GM19099 (cell line): ENCODE results near the gene IGFL4.

Source experiments
- POLR2A ChIP-seq: IDR thresholded peaks from 3 replicates; pipeline ENCODE4 v1.6.1; 2011; ENCODE audit warnings: low read depth; ENCODE audit not compliant: insufficient read length; ENCODE audit errors: extremely low read depth

The IGFL4 gene

DNA sequence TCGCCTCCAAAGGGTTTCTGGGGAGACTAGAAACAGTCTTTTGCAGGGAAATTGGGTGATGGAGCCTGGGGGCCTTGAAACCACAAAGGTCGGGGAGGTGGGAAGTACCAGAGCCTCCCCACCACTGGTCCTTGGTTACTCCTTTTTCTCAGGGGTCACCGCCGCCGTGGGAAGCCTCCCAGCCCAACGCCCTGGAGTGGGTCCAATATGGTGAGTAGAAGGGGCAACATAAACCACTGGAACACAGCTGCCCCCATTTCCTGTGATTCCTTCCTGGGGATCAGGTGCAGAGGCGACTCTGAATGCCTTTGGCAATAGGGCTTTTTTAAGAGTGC lies 23.7 kb downstream of the IGFL4 start:
- no peak for TF ChIP-seq POLR2A

DNA sequence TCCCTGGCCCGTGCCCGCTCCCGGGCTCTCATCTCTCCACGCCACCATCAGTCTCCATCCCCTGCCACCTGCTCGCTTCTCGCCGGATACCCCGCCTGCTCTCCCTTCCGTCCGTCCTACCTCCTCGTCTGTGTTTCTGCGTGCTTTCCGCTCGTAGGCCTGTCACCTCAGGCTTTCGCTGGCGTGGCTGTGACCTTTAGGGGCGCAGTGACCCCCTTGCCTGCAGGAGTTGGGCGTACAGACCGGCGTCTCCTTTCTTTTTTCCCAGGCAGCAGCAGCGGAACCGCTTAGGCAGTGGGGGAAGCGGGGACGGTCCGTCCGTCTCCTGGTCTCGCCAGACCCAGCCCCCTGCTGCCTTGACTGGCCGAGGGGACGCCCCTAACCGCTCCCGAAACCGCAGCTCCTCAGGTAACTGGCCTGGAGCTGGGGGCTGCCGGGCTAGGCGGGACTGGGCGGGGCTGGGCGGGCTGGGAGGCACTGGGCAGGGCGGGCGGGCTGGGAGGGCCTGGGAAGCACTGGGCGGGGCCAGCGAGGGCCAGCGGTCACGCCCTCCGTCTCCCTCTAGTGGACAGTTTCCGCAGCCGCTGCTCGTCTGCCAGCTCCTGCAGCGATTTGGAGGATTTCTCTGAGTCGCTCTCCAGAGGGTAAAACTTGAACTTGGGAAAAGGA lies 24.2 kb downstream of the IGFL4 start:
- TF ChIP-seq POLR2A = no peak

DNA sequence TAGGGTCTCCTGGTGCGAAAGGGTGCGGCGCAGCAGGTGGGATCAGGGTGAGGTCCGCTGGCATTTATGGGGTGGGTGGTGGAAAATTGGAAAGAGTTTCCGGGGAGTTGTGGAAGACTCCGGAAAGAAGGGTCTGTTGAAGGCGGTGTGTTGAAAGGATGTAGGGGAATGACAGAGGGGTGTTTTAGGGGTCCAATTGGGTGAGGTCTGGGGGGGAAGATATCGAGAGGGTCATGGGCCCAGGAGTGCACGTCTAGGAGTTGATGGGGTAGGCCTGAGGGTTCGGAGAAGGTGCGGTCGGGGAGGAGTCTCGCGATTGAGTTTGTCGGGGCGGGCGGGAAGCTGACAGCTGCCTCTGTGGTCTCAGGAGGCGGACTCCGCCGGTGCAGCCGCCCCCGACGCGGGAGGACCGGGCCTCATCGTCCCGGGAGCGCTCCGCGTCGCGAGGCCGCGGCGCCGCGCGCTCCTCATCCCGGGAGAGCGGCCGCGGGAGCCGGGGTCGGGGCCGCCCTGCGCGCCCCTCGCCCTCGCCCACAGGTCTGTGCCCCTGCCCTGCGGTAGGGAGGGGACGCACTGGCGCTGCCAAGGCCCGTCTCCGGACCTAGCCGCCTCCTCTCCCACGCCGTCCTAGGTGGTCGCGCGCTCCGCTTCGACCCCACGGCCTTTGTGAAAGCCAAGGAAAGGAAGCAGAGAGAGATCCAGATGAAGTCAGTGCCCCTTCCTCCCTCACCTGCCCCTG lies 24.9 kb downstream of the IGFL4 start:
- TF ChIP-seq POLR2A = no peak

DNA sequence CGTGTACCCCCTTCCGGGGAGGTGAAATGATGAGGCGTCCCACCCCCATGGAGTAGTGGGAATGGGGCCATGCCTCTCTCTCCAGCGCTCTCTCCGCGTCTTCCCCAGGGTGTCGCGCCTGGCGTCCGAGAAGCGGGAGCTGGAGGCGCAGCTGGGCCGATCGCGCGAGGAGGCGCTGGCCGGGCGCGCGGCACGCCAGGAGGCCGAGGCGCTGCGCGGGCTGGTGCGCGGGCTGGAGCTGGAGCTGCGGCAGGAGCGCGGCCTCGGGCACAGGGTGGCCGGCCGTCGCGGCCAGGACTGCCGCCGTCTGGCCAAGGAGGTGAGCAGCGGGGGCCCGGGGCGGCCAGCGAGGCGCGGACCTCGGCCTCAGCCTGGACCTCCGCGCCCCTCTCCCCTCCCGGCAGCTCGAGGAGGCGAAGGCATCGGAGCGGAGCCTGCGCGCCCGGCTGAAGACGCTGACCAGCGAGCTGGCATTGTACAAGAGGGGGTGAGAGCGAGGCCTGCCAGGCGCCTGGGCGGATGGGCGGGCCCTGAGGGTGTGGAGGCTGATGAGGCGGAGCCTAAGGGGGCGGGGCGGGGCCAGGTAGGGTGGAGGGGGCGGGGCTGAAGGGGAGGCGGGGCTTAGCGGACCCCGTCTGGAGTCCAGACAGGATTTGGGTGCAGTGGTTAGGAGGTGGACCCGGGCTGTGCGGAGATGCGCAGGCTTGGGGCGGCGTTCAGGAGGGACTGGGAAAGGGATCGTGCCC lies 25.7 kb downstream of the IGFL4 start:
- no peak for TF ChIP-seq POLR2A

DNA sequence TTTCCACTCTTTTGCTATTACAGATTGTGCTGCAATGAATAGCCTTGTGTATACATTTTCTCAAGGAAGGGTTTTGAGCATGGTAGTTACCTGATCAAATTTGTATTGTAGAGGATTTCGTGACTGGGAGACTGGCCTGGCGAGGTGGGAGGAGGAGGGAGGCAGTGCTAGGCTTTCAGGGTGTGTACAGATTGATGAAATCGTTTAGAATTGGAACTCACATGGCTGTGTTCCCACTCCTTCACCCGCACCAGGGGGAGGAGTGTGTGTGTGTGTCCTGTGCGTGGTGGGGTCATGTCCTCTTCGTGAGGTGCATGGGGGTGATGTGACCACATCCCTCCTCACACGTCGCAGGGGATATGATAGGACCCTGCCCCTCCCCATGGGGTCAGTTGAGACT lies 26.3 kb downstream of the IGFL4 start:
- TF ChIP-seq POLR2A = no peak

DNA sequence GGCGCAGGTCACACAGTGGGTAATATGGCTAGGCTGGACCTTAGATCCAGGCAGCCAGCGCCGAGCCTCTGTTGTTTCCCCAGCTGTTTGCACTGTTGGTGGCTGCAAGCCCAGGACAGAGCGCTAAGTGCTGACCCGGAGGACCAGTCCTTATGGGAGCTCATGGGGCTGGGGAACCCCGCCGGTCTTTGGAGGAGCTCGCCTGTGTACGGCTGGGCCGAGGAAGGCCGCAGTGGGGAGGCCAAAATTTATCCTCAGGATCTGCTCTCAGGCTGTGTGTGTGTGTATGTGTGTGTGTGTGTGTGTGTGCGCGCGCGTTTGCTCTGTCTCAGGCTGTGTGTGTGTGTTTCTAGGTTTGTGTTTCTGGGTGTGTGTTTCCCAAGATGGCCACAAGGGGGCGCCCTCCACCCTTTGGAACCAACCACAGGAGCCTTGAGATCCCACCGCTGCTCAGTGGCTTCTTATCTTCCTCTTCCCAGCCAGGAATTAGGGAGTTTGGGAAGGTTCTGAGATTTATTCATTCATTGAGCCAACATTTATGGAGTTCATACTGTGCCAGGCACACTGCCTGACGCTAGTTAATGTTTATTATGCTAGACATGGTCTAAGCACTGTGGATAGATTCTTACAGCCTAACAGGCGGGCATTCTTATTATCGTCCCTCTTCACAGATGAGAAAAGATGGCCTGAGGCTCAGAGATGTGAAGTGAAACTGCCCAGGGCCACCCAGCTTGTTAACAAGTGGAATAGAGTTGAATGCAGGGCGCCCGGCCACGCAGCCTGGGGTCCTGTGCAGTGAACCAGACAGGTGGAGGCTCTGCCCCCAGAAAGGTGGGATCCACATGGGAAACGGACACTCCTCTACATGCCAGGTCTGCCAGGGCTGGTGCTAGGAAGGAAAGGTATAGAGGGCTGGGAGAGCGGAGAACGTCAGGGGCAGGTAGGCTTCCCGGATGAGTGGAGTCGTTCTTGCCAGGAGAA lies 31.0 kb downstream of the IGFL4 start:
- TF ChIP-seq POLR2A = no peak

DNA sequence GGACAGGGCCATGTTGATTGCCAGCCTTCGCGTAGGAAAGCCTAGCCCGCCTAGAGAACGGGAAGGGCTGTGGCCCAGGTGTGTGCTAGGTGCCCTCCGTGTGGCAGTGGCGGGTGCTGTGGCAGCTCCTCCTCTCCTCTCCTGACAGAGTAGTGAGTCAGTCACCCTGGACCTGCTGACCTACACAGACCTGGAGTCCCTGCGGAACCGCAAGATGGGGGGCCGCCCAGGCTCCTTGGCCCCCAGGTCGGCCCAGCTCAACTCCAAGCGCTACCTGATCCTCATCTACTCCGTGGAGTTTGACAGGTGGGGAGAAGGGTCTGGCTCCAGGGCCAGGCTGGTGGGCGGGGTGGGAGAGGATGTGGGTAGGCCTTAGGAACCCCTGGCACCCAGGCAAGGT lies 34.4 kb downstream of the IGFL4 start:
- TF ChIP-seq POLR2A = no peak

DNA sequence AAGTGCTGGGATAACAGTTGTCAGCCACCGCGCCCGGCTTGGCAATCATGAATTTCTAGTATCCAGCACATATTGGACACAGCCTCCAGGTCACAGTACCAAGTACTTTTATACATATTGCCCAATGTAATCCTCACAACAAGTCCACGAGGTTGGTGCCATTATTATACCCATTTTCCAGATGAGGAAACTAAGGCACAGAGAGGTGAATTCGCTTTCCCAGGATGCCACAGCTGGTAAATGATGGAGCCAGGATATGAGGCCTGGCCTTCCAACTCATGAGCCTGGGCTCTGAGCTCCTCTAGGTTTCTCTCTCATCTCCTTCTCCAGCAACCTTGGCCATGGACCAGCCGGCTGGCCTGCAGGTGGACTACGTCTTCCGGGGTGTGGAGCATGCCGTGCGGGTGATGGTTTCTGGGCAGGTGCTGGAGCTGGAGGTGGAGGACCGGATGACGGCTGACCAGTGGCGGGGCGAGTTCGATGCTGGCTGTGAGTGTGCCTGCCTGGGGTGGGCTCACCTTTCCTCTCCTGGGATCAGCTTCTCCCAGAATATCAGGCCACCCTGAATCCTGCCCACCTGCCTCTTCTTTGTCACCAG lies 38.0 kb downstream of the IGFL4 start:
- TF ChIP-seq POLR2A = no peak

DNA sequence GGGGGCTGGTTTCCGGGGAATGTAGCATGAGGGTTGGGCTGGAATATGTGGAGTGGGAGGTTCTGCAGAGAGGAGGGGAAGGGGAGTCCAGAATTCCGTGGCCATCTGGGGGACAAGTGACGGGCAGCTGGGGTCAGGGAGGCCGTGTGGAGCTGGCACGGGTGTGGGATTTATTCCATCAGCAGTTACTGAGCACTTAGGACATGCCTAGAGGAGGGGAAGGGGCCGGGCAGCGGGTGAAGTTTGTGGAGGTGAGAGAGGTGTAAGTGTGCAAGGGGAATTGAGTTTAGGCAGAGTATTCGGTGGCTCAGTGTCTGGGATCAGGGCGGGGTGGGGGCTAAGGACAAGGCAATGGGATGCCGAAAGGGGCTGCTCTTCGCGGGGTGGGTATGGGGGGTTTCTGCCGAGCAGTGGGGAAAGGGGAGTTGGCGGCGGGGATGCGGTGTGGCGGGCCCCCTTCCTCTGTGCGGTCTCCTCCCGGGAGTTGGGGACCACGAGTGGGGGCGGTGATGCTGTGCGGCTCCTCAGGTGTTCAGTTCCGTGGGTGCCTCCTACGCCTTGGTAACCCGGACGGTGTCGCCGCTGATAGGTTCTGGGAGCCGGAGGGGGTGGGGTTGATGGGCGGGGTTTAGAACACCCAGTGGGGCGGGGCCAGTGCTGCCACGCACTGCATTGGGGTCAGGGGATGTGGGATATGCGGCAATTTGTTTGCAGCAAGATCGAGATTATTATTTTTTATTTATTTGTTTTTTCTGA lies 40.1 kb downstream of the IGFL4 start:
- TF ChIP-seq POLR2A = no peak

DNA sequence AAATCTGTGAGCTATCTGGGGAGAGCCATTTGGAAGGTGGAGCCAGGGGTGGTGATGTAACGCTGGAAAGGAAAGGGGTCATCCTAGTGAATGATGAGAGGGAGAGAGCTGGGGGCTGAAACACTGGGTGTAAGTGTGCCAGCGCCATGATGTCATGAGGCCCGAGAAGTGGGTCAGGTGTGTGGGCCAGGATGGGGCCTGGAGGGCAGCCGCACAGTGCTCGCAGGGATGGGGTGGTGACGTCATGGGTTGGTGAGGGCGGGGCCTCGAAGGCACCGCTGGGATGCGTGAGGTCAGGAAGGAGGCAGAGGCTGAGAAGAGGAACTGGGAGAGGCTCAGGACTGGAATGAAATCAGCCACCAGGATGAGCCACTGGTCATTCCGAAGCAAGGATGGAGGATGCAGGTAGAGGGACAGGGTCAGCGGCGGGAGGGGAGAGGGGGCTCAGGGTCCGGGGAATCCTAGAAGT lies 41.1 kb downstream of the IGFL4 start:
- no peak for TF ChIP-seq POLR2A

DNA sequence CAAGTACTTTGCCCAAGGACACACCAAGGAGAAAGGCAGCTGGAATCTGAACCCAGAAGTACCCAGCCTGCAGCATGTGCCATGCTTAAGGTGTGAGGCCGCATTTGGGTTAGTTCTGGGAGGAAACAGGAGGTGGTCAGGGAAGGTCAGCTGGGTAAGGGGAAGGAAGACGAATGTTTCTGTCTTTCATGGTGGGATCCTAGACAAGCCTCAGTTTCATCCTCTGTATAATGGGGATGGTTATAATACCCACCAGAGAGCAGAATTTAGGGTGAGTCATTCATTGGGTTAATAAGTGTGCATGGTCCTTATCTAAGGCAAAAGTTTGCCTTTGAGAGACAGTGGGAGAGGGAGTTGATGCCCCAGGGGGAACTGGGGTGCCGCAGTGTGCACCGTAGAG lies 42.0 kb downstream of the IGFL4 start:
- TF ChIP-seq POLR2A = no peak

DNA sequence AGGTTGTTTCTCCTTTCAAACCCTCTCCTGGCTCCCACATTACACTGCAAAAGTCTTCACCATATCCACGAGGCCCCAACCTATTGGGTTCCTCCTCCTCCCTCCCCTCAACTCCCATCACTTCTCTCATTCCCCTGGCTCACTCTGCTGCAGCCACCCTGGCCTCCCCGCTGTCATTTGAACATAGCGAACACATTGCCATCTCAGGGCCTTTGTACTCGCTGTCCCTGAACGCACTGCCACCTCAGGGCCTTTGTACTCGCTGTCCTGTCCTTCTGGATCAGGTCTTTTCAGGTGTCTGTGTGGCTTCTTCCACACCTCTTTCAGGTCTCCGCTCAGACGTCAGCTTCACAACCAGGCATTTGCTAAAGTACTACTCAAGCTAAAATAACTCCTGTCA lies 43.9 kb downstream of the IGFL4 start:
- TF ChIP-seq POLR2A = no peak

DNA sequence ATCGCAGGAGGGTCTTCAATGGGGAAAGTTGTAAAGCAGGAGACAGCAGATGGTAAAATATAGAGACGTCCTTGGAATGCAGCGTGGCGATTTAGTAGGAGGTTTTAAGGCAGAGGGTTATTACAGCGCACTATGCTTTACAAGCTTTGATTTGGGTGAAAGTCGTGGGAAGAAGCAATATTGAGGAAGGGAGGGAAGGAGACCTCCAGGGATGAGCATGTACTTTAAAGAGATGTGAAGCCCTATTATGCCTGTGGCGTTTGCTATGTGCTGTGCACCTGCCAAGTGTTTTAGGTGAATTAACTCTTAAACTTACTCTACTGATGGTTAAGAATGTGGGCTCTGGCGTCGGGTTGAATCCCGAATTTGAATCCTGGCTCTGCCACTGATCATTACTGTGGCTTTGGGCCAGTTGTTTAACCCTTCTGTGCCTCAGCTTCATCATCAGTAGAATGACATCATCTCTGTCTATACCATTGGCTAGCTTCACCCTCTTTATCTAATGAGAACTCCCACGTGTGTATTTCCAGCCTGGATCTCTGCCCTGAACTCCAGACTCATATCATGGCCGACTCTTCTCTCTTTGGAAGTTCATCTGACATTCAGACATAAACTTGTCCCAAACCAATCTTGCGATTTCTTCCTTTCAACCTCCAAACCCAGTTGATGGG lies 45.0 kb downstream of the IGFL4 start:
- no peak for TF ChIP-seq POLR2A

DNA sequence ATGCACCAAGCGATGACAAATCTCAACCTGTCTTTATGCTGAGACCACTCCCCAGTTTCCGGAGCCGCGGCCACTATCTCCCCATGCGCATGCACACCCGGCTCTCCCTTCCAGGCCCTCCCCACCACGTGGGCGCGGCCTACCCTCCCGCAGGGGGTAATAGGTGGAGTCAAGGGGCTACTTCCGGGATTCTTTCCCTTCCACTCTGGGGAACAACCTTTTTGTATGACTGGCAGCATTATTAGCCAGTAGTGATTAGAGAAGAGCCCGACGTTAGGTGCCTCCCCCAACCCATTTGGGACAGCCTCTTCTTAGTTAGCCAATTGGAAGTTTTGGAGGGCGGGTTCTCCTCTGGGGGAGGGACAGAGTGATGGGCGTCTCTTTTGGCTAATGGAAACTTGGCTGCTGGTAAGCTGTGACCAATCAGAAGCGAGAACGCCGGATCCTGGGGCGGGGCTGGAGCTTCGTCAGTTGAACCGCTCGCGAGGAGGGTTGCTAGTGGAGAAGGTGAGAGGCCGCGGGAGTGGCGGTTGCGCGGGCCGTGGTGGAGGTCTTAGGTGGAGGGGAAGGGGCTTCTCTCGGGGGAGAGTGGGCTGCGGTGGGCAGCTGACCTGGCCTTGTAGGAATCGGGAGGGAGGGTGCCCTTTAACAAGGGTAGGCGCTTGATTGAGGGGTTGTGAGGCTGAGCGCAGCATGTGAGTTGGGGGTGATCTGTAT lies 45.6 kb downstream of the IGFL4 start, which contains the start of gene CCDC61:
Gene CCDC61 (plus strand): TSS at position 470 of the 717 bp plus-strand sequence. CDS start 7,552 bp downstream, outside the sequence.
- TF ChIP-seq POLR2A = peak; percentile 90
